Embryonic facial prominence (tissue), 1 donor: ENCODE results near the gene FNDC11.

Source experiments
- DNase-seq: peaks from one replicate; pipeline ENCODE4 v3.0.0-alpha.2; 2016; ENCODE audit errors: extremely low spot score

Gene FNDC11

DNA sequence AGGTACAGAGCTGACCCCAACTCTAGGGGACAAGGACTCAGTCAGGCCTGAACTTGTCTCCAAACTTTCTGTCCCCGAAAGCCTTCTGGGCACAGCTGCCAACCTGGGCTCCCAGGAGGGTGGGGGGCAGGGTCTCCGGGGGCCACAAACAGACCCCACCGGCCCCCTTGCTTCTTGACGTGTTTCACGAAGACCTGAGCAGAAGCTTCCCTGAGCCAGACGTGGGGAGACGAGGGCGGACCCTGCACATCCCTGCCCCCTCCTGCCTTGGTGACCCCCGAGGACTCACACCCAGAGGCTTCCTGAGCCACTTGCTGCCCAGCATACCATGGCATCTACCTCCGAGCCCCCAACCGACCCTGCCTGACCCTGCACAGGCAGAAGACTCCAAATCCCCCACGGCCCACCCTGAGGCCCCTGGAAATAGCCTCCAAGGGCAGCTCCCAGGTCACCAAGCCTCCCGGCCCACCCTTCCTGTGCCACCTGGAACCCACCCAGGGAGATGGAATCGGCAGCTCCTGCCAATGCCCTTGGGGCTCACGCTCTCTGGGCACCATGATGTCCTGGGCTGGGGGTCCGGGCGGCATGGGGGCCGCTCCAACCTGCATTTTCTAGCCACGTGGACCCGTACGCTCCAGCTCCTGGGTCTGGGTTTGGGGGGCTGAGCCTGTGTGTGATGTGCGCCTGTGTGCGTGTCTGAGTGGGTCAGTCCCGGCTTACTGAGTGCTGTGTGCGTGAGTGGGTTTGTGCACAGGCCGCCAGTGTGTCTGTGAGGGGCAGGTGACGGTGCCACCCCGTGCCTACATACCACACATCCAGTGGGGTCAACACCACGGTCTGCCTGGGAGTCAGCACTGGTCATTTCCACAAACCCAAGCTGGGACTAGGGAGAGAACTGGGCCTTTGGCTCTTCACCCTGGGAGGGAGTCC lies 14.3 kb upstream of the FNDC11 start:
- no peak for DNase-seq

DNA sequence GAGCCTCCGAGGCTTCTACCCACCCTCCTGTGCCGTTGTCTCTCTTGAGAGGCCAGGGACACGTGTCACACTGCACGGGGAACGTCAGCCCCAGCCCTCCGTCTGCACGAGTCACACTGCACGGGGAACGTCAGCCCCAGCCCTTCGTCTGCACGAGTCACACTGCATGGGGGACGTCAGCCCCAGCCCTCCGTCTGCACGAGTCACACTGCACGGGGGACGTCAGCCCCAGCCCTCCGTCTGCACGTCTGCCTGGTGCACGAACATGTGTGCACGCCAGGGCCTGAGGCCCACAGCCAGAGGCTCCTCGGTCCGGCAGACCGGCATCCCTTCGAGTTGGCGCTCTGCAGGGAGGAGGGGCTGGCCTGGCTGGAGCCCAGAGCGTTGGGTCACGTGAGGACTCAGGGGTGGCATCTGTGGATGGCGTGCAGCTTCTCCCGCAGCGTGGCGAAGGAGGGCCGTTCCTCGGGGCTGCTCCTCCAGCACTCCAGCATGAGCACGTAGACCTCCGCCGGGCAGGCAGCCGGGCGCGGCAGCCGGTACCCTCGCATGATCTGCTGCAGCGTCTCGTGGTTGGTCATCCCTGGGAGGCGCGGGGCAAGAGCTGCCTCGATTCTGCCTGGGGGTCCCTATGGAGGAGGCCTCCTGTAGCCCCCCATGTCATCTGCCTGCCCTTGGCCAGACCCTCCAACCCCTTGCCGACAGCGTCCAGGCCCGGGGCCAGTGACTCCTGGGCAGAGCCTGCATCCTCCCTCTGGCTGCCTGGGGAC lies 13.4 kb upstream of the FNDC11 start:
- no peak for DNase-seq

- no peak for DNase-seq
These were observed 12.6 kb upstream of the FNDC11 start for GRCh38 chr20:63541371-63541770.

DNA sequence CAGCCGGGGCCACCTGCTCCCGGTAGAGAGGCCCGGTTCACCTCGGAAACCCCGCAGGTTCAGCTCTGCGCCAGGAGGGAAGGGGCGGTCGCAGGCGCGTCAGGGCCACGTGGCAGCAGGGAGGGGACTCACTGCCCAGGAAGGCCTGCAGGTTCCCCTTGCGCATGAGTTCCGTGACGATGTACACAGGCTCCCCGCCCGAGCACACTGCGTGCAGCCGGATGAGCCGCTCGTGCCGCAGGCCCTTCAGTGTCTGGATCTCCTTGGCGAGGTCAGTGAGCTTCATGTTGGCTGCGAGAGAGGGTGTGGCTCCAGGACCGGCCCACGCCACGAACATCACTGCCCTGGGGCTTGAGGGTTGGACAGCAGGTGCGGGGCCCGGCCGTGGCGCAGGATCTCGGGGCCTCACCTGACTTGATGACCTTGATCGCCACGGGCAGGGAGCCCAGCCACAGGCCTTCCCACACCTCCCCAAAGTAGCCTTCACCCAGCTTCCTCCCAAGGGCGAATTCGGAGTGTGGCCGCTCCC lies 11.9 kb upstream of the FNDC11 start:
- DNase-seq, result no peak

DNA sequence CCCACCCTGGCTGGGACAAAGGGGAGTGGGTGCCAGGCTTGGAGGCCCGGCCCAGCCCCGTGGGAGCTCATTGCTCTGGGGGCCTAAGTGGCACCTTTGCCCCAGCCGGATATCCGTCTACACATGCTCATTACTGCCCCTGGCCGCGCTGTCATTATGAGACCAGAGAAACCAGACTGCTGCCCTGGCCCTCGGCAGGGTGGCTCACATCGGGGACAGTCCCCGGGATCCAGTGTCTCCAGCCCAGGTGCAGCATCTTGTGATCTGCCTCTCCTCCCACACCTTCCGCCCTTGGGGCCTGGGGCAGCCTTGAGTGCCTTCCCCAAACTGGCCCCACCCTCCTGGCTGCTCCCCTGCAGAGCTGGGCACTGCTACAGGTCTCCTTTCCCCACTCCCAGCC lies 11.3 kb upstream of the FNDC11 start:
- DNase-seq, result no peak

GRCh38 chr20:63543131-63543530 lies 10.8 kb upstream of the FNDC11 start:
- no peak for DNase-seq

DNA sequence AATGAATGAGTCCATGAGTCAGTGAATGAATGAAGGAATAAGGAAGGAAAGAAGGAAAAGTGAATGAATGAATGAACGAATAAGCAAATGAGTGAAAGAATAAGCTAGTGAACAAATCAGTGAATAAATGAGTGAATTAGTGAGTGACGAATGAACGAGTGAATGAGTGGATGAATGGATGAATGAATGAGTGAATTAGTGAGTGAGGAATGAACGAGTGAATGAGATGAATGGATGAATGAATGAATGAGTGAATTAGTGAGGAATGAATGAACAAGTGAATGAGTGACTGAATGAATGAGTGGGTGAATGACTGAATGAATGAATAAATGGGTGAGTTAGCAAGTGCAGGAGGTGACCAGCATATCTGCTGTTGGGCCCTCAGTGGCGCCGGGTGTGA lies 10.2 kb upstream of the FNDC11 start:
- DNase-seq, result no peak

- no peak for DNase-seq
These were observed 9.6 kb upstream of the FNDC11 start for GRCh38 chr20:63544241-63544957.

- DNase-seq, result no peak
These were observed 8.9 kb upstream of the FNDC11 start for GRCh38 chr20:63544958-63545516.

GRCh38 chr20:63545814-63546213 lies 8.1 kb upstream of the FNDC11 start:
- no peak for DNase-seq

DNA sequence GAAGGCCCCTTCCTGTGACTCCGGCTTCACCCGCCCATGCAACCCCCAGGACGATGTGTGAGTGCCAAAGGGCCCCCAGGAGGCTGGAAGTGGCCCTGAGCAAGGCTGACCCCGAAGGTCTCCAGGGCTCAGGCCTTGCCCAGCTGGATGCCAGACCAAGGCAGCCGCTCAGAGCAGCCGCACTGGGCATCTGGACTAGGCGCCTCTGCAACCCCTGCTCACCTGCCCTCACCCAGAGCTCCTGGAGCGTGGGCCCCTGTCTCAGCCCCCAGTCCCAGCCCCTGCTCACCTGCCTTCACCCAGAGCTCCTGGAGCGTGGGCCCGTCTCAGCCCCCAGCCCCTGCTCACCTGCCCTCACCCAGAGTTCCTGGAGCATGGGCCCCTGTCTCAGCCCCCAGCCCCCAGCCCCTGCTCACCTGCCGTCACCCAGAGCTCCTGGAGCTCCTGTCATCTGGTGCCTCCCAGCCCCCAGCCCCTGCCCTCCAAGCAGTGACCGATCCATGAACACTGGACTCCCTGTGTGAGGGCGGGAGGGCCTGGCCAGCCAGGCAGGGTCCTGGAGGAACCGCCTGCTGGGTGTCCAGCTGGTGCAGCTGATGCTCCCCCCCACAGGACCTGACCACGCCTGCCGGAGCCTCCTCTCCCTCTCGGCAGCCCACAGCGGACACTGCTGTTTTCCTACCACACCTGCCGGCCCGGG lies 7.6 kb upstream of the FNDC11 start:
- DNase-seq, result no peak

GRCh38 chr20:63546956-63547724 lies 6.8 kb upstream of the FNDC11 start:
- DNase-seq, result no peak

DNA sequence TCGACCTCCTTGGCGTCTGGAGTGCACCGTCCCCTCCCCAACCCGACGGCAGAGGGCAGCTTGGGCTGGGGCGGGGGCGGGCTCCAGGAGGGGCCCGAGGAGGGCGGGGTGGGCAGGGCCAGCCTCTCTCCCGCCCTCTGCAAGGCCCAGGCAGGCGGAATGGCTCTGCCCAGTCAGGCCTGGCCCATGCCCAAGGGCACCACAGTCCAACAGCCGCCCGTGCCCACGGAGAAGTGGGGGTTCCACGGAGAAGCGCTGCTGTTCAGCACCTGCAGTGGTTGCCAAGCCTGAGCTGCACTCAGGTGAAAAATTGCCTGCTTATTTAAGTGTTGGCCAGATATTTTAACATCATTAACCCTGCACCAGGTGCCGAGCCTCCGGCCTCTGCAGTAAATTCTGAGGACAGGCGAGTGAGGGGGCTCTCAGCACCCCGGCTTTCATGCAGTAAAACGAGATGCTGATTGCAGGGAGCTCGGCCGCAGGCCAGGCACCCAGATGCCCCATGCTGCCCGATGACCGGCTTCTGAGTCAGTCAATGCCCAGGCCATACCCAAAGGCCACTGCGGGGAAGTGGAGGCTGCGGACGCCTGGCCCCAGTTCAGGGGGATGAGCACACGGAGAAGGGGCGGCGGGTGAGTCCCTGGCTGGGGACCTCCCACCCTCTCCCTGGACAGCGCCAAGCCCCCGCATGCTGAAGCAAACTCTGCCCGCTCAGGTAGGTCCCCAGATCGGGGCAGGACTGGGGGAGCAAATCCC lies 6.1 kb upstream of the FNDC11 start, which contains the start of gene SRMS:
TSS of gene SRMS (minus strand) at position 25 of the 756 bp plus-strand sequence. CDS start 286 bp downstream, outside the sequence.
- no peak for DNase-seq

GRCh38 chr20:63548542-63548941 lies 5.4 kb upstream of the FNDC11 start:
- no peak for DNase-seq

DNA sequence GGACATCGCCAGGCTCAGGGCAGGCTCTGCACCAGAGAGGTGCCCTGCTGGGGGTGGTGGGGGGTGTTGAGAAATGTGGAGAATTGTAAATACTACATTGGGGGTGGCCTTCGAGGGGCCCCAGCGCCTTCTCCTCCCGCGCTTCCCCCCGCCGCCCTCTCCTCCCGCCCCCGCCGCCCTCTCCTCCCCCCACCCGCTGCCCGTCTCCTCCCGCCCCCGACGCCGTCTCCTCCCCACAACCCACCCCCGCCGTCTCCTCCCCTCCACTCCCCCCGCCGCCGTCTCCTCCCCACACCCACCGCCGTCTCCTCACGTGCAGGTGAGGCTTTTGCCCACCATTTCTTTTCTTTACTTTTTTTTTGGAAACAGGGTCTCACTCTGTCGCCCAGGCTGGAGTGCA lies 4.9 kb upstream of the FNDC11 start:
- DNase-seq, result no peak

GRCh38 chr20:63549679-63550282 lies 4.2 kb upstream of the FNDC11 start:
- DNase-seq, result no peak

GRCh38 chr20:63551068-63551467 lies 2.9 kb upstream of the FNDC11 start:
- no peak for DNase-seq

DNA sequence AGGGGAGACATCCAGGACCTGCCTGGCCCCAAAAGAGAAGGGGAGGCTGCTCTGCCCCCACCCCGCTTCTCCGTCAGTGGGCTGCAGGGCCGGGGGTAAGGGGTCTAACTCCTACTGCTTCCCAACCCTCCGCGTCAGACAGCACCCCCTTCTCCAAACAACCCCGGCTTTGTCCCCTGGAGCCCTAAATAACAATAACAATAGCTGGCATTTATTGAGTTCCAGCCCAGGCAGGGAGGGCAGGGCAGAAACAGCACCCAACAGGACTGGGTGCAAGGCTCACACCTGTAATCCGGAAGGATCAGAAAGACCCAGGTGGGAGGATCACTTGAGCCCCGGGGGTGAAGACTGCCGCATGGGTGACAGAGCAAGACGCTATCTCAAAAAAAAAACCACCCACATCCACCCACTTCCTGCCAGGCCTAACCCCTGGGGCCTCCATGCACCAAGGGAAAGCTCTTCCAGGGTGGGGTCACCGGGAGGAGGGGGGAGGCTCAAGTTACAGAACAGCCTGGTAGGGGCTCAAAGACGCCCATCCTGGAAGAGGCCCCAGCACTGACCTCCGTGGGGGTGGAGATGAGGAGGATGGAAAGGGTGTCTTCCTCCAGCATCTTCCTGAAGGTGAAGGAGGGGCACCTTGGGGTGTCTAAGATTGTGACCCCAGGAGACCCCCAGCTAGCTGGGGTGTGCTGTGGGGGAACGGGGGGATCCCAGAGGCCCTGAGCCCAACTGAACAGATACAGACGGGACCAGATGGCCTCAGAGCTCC lies 1.3 kb upstream of the FNDC11 start:
- no peak for DNase-seq
